Heart left ventricle (tissue), 13 donors: ENCODE data around the gene STXBP4.

ENCODE experiments used
- POLR2A ChIP-seq, 2 donors: fragments of 450-650 bp; IDR thresholded peaks; one replicate each; pipeline ENCODE4 v1.6.1; 2017; ENCODE audit warnings: antibody characterized with exemption in 2 of 2, mild to moderate bottlenecking in 2 of 2, moderate library complexity in 2 of 2
- TF ChIP-seq, protein P1 (sequence below), 12 donors: fragments of 200-600 bp; sonication (generic) in 4 of 12; IDR thresholded peaks; one replicate each; pipeline versions ENCODE4 v1.5.0 to v1.8.0; 2018 to 2022; ENCODE audit warnings: antibody characterized with exemption in 12 of 12, mild to moderate bottlenecking in 5 of 12
- donor health status: ischemic (EF 13 %, LVEDD 7.1; RV severe dilation, severe dysfunction).
- donor health status: DM: no; HTN: yes; CAD: no.
- donor health status: DM: no; HTN: no; CAD: no.
- donor health status: ischemic (EF 25% LVEDD 6.9; RV normal size, moderate dysfunction).
- donor health status: ischemic (EF 25% LVEDD 5.7; RV mildly dilated, moderate dysfunction).
- donor health status: ischemic (EF 35%, LVEDD 5.7; RV mildly dilated, moderate dysfunction).
- donor health status: nonischemic (EF 11% LVEDD 7.7; RV severe dilation, severe dysfunction).
- donor health status: DM: yes; HTN: yes; CAD: no.
- donor health status: PGD.
- donor health status: ischemic (EF 29% LVEDD 5.4; RV normal size, mild dysfunction).
- donor health status: nonischemic (EF 23%, LVEDD 6.1; RV moderate dilation, normal function).

DNA sequence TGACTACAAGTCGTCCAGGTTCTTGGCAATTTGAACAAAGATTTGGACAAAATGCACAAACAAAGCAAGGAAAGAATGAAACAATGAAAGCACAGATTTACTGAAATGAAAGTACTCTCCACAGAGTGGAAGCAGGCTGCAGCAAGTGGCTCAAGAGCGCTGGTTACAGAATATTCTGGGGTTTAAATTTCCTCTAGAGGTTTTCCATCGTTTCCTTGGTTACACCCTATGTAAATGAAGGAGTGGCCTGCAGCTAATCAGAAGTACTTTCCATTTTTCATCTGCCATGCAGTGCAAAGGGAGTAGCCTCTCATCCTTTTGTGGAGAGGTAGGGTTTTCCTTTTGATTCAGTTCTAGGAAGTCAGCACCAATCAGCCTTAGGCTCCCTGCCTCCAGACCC, 11.8 kb downstream of the STXBP4 start:
- TF ChIP-seq, protein P1, sequence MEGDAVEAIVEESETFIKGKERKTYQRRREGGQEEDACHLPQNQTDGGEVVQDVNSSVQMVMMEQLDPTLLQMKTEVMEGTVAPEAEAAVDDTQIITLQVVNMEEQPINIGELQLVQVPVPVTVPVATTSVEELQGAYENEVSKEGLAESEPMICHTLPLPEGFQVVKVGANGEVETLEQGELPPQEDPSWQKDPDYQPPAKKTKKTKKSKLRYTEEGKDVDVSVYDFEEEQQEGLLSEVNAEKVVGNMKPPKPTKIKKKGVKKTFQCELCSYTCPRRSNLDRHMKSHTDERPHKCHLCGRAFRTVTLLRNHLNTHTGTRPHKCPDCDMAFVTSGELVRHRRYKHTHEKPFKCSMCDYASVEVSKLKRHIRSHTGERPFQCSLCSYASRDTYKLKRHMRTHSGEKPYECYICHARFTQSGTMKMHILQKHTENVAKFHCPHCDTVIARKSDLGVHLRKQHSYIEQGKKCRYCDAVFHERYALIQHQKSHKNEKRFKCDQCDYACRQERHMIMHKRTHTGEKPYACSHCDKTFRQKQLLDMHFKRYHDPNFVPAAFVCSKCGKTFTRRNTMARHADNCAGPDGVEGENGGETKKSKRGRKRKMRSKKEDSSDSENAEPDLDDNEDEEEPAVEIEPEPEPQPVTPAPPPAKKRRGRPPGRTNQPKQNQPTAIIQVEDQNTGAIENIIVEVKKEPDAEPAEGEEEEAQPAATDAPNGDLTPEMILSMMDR (IDR thresholded peaks at IDR 0.05): no peak
- no peak for TF ChIP-seq POLR2A (IDR thresholded peaks at IDR 0.05)
